Spleen (tissue), 7 donors: ENCODE measurements around the gene ASCL5.

Experiments used
- POLR2A ChIP-seq, 3 donors: fragments of 450-650 bp; IDR thresholded peaks; one replicate each; pipeline ENCODE4 v1.5.1; 2017; ENCODE audit warnings: antibody characterized with exemption in 3 of 3, mild to moderate bottlenecking in 1 of 3
- TF ChIP-seq, protein P1 (sequence below), 11 experiments: fragments of 200-600 bp in 7 of 11; fragments of 450-650 bp in 4 of 11; sonication (generic) in 4 of 11; IDR thresholded peaks in 8 of 11; conservative IDR thresholded peaks in 3 of 11; 1 replicate in 7 of 11; 2 replicates in 4 of 11; pipeline versions ENCODE4 v1.4.0 to v1.8.0; 2016 to 2021; ENCODE audit warnings: antibody characterized with exemption in 11 of 11, inconsistent platforms in 4 of 11, mild to moderate bottlenecking in 1 of 11
- donor health status: DM: no; HTN: no; CAD: no; lungs with moderate emphysema.
- donor health status: DM: no; HTN: no; CAD: no.
- donor health status: DM: no; HTN: no; CAD: no.

DNA sequence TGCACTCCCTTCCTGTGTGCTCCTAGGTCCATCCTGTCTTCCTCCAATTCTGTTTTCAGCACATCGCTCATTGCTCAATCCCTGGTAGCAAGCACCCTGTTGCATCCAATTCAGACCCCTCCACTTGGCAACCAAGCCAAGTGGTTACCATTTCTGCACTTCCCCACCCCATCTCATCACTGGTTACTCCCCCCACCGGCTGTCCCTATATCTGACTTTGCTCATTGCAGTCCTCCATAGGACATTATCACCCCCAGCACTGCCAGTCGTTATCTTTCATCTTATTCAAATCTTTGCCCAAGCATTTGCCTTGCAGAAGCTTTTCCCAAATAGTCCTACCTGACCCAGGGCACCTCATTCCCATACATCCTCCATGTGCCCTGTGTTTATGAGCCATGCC lies 29.4 kb upstream of the ASCL5 start:
- TF ChIP-seq, protein P1, sequence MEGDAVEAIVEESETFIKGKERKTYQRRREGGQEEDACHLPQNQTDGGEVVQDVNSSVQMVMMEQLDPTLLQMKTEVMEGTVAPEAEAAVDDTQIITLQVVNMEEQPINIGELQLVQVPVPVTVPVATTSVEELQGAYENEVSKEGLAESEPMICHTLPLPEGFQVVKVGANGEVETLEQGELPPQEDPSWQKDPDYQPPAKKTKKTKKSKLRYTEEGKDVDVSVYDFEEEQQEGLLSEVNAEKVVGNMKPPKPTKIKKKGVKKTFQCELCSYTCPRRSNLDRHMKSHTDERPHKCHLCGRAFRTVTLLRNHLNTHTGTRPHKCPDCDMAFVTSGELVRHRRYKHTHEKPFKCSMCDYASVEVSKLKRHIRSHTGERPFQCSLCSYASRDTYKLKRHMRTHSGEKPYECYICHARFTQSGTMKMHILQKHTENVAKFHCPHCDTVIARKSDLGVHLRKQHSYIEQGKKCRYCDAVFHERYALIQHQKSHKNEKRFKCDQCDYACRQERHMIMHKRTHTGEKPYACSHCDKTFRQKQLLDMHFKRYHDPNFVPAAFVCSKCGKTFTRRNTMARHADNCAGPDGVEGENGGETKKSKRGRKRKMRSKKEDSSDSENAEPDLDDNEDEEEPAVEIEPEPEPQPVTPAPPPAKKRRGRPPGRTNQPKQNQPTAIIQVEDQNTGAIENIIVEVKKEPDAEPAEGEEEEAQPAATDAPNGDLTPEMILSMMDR (IDR thresholded peaks at IDR 0.05 in 8 of 11, conservative IDR thresholded peaks at IDR 0.05 in 3 of 11) = no peak
- TF ChIP-seq POLR2A (IDR thresholded peaks at IDR 0.05) = no peak
